ENCODE measurements around the gene DAPK2. TPM values are rescaled to one million over a fixed set of nuclear protein-coding genes. Genes with fewer than 3 reads are reported as not detected.
"Not testable (repeated sequence)": the region's sequence is repeated elsewhere in the genome, so short reads cannot be mapped to it uniquely, and the experiment has no call there.

DAPK2 gene
- total RNA-seq, 4 donors from 2014 or later: 13.1 to 30.8 (median 26.4) TPM

- Histone ChIP-seq H3K4me3 (peak overlapping the region; percentile 64), H3K27ac (peak overlapping the region; percentile 87), H3K36me3 (peaks cover 17% of the 10 kb centered on the region), H3K27me3 (no peaks in the 10 kb centered on the region), H3K9me3 (no peaks in the 10 kb centered on the region), H3K4me1 (peaks cover 54% of the 10 kb centered on the region)
- no peak for DNase-seq (ENCODE audit: low spot score in 2 of 2)
- TF ChIP-seq POLR2AphosphoS5 (IDR thresholded peaks at IDR 0.05) (no peak), CTCF (IDR thresholded peaks at IDR 0.05) (no peak), POLR2A (IDR thresholded peaks at IDR 0.05) (no peak), EP300 (IDR thresholded peaks at IDR 0.05) (no peak)
These were observed 46.0 kb upstream of the DAPK2 start for GRCh38 chr15:64092075-64092820.

- H3K9me3 ChIP-seq: no peaks in the 10 kb centered on the region
- no peak for DNase-seq (ENCODE audit: low spot score in 2 of 2)
- H3K27ac ChIP-seq: no peak overlapping the region
- peaks cover 44% of the 10 kb centered on the region for H3K4me1 ChIP-seq
- WGBS: 91% methylated on average over 3 of the region's 3 CpGs
- no peak overlapping the region for H3K4me3 ChIP-seq
- H3K27me3 ChIP-seq: no peaks in the 10 kb centered on the region
- TF ChIP-seq POLR2A (IDR thresholded peaks at IDR 0.05) (no peak), CTCF (IDR thresholded peaks at IDR 0.05) (no peak), POLR2AphosphoS5 (IDR thresholded peaks at IDR 0.05) (no peak), EP300 (IDR thresholded peaks at IDR 0.05) (no peak)
- H3K36me3 ChIP-seq: peaks cover 33% of the 10 kb centered on the region
These were observed 44.2 kb upstream of the DAPK2 start for GRCh38 chr15:64090527-64090926.

GRCh38 chr15:64089543-64090280 lies 43.4 kb upstream of the DAPK2 start:
- no peak overlapping the region for H3K4me3 ChIP-seq
- TF ChIP-seq CTCF (IDR thresholded peaks at IDR 0.05): no peak
- no peak for TF ChIP-seq POLR2A (IDR thresholded peaks at IDR 0.05)
- TF ChIP-seq POLR2AphosphoS5 (IDR thresholded peaks at IDR 0.05): no peak
- no peak for TF ChIP-seq EP300 (IDR thresholded peaks at IDR 0.05)
- H3K27me3 ChIP-seq: no peaks in the 10 kb centered on the region
- no peak overlapping the region for H3K27ac ChIP-seq
- H3K36me3 ChIP-seq: peaks cover 36% of the 10 kb centered on the region
- peaks cover 36% of the 10 kb centered on the region for H3K4me1 ChIP-seq
- WGBS: 85% methylated on average over 12 of the region's 12 CpGs
- no peak for DNase-seq (ENCODE audit: low spot score in 2 of 2)
- H3K9me3 ChIP-seq: no peaks in the 10 kb centered on the region

- no peaks in the 10 kb centered on the region for H3K9me3 ChIP-seq
- H3K27ac ChIP-seq: no peak overlapping the region
- no peaks in the 10 kb centered on the region for H3K27me3 ChIP-seq
- WGBS: 65% methylated on average over 3 of the region's 3 CpGs
- DNase-seq (ENCODE audit: low spot score in 2 of 2): no peak
- peaks cover 39% of the 10 kb centered on the region for H3K36me3 ChIP-seq
- no peaks in the 10 kb centered on the region for H3K4me1 ChIP-seq
- H3K4me3 ChIP-seq: no peak overlapping the region
- TF ChIP-seq CTCF (IDR thresholded peaks at IDR 0.05) (no peak), POLR2AphosphoS5 (IDR thresholded peaks at IDR 0.05) (no peak), EP300 (IDR thresholded peaks at IDR 0.05) (no peak), POLR2A (IDR thresholded peaks at IDR 0.05) (no peak)
These were observed 36.5 kb upstream of the DAPK2 start for GRCh38 chr15:64082757-64083156.

- Histone ChIP-seq H3K4me1 (peaks cover 24% of the 10 kb centered on the region), H3K36me3 (peaks cover 22% of the 10 kb centered on the region)
- H3K27me3 ChIP-seq; H3K27ac ChIP-seq; H3K4me3 ChIP-seq; H3K9me3 ChIP-seq; DNase-seq (ENCODE audit: low spot score in 2 of 2): not testable (repeated sequence)
- 97% methylated on average over 2 of the region's 2 CpGs for WGBS
These were observed 27.2 kb upstream of the DAPK2 start for GRCh38 chr15:64073496-64073895.
